Astrocyte (in vitro differentiated cells and primary cell): ENCODE results near the gene PLEKHA5.
"Not testable (repeated sequence)": the region's sequence is repeated elsewhere in the genome, so short reads cannot be mapped to it uniquely, and the experiment has no call there.

Experiments
- CTCF ChIP-seq: IDR thresholded peaks from 2 replicates; pipeline ENCODE4 v1.5.1; 2011; ENCODE audit warnings: low read depth, mild to moderate bottlenecking, inconsistent platforms, low read length, moderate library complexity; ENCODE audit not compliant: insufficient read depth
- EZH2 ChIP-seq: IDR thresholded peaks from 2 replicates; pipeline ENCODE4 v1.6.1; 2012; ENCODE audit warnings: mild to moderate bottlenecking, low read length, inconsistent platforms; ENCODE audit not compliant: insufficient read depth

- TF ChIP-seq CTCF, EZH2: not testable (repeated sequence)
Measured at GRCh38 chr12:19170286-19170685, 40.8 kb downstream of the PLEKHA5 start.
